ENCODE measurements around the gene GAPDH.

DNA sequence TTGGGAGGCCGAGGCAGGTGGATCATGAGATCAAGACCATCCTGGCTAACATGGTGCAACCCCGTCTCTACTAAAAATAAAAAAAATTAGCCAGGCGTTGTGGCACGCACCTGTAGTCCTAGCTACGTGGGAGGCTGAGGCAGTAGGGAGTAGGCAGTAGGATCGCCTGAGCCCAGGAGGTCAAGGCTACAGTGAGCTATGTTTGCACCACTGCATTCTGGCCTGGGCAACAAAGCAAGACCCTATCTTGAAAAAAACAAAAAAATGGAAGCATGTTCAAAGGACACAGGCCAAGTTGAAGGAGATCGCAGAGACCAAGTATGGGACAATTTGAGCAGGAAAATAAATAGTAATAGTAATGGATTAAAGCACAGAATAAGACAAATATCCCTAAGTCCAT lies 26.2 kb upstream of the GAPDH start:
- TF ChIP-seq ZNF8 (CRISPR knock-in tag; IDR thresholded peaks at IDR 0.05), result no peak
- TF ChIP-seq, protein P1, sequence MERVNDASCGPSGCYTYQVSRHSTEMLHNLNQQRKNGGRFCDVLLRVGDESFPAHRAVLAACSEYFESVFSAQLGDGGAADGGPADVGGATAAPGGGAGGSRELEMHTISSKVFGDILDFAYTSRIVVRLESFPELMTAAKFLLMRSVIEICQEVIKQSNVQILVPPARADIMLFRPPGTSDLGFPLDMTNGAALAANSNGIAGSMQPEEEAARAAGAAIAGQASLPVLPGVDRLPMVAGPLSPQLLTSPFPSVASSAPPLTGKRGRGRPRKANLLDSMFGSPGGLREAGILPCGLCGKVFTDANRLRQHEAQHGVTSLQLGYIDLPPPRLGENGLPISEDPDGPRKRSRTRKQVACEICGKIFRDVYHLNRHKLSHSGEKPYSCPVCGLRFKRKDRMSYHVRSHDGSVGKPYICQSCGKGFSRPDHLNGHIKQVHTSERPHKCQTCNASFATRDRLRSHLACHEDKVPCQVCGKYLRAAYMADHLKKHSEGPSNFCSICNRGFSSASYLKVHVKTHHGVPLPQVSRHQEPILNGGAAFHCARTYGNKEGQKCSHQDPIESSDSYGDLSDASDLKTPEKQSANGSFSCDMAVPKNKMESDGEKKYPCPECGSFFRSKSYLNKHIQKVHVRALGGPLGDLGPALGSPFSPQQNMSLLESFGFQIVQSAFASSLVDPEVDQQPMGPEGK (CRISPR knock-in tag; IDR thresholded peaks at IDR 0.05; ENCODE audit: borderline replicate concordance), result no peak
- TF ChIP-seq TCF4 (CRISPR knock-in tag; IDR thresholded peaks at IDR 0.05; ENCODE audit: borderline replicate concordance), result no peak
- TF ChIP-seq, protein P2, sequence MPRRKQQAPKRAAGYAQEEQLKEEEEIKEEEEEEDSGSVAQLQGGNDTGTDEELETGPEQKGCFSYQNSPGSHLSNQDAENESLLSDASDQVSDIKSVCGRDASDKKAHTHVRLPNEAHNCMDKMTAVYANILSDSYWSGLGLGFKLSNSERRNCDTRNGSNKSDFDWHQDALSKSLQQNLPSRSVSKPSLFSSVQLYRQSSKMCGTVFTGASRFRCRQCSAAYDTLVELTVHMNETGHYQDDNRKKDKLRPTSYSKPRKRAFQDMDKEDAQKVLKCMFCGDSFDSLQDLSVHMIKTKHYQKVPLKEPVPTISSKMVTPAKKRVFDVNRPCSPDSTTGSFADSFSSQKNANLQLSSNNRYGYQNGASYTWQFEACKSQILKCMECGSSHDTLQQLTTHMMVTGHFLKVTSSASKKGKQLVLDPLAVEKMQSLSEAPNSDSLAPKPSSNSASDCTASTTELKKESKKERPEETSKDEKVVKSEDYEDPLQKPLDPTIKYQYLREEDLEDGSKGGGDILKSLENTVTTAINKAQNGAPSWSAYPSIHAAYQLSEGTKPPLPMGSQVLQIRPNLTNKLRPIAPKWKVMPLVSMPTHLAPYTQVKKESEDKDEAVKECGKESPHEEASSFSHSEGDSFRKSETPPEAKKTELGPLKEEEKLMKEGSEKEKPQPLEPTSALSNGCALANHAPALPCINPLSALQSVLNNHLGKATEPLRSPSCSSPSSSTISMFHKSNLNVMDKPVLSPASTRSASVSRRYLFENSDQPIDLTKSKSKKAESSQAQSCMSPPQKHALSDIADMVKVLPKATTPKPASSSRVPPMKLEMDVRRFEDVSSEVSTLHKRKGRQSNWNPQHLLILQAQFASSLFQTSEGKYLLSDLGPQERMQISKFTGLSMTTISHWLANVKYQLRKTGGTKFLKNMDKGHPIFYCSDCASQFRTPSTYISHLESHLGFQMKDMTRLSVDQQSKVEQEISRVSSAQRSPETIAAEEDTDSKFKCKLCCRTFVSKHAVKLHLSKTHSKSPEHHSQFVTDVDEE (CRISPR knock-in tag; IDR thresholded peaks at IDR 0.05), result no peak
- TF ChIP-seq ZFP30 (CRISPR knock-in tag; IDR thresholded peaks at IDR 0.05), result no peak
- no peak for TF ChIP-seq PPARA (CRISPR knock-in tag; IDR thresholded peaks at IDR 0.05; ENCODE audit: borderline replicate concordance)
- no peak for TF ChIP-seq GLIS3 (CRISPR knock-in tag; IDR thresholded peaks at IDR 0.05)
